GM13976 (cell line): ENCODE data around the gene NR6A1.

Source experiments
- DNase-seq: peaks from one replicate; pipeline ENCODE4 v3.0.0; 2012; ENCODE audit warnings: low spot score
- CTCF ChIP-seq: IDR thresholded peaks from 2 replicates; pipeline ENCODE4 v1.5.1; 2012; ENCODE audit warnings: borderline replicate concordance, mild to moderate bottlenecking; ENCODE audit not compliant: insufficient read depth; ENCODE audit errors: extremely low read depth, missing control alignments, control extremely low read depth
- in situ Hi-C: fragments of 300-500 bp; cut with MboI; formaldehyde crosslinking; loops from one replicate; pipeline ENCODE4 v1.12.0; 2022; ENCODE audit warnings: low sequenced_read_pairs, mixed read lengths, inconsistent platforms; ENCODE audit not compliant: unreplicated experiment

Gene NR6A1

DNA sequence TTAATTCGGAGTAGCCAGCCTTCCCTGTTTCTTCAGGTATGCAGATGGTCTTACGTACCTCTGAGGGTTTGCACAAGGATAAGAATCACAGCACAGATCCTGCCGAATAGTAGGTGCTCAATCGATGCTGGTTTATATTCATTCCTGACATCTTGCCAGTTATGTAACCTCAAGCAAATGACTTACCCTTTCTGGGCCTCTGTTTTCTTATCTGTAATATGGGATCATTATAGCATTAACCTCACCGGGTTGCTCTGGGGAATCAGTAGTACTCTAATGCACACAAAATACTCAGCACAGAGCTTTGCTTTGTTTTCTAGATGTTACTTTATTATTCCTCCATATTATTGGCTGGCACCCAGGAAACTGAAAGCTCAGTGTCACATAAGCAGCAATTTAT lies 256.2 kb downstream of the NR6A1 start:
- no peak for DNase-seq
- TF ChIP-seq CTCF, result no peak

GRCh38 chr9:124514125-124514524 lies 257.0 kb downstream of the NR6A1 start:
- no peak for TF ChIP-seq CTCF
- in situ Hi-C loops, result no loop called here
- no peak for DNase-seq

More for the DNA sequence above, 256.2 kb downstream of the NR6A1 start:
- in situ Hi-C loops, result no loop called here

- TF ChIP-seq CTCF, result no peak
- DNase-seq, result peak; percentile 27
- in situ Hi-C loops, result no loop called here
Observed at GRCh38 chr9:124513376-124513994, 257.6 kb downstream of the NR6A1 start.

DNA sequence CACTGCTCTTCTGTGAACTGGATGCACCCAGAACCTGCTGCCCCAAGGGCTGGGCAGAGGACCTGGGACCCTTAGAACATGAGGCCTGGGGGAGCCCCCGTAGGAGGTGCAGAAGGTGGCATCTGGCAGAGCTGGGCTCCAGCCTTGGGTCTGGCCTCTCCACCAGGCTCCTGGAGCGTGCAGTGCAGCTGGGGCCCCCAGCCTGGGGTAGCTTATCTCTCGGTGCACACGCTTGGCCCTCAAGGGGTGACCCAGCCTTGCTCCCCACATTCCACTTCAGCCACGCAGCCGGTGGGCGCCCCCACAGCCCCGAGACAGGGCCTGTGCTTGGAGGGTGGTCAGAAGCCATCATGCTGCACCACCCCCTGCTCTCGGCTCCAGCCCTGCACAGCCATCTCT lies 258.3 kb downstream of the NR6A1 start:
- in situ Hi-C loops, result no loop called here
- peak; percentile 29 for DNase-seq
- no peak for TF ChIP-seq CTCF

GRCh38 chr9:124511891-124512805 lies 259.0 kb downstream of the NR6A1 start:
- in situ Hi-C loops, result no loop called here
- no peak for TF ChIP-seq CTCF
- DNase-seq, result peak; percentile 43

DNA sequence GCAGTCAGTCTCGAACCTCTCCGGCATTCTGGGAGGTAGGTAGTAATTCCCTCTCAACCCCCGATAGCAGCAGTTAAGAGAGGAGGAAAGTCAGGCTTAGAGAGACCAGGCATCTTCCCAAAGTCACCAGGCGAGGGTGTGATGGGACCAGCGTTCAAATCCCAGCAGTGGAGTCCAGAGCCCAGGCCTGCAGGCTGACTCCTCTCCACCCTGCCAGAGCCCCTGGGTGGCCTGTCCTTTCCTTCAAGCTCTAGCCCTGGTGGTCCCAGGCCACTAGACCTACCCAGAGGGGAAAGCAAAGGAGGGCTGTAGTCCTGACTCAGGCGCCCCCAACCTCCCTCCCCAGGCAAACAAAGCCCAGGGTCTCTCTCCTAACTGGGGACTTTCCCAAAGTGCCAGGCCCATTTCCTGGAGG lies 259.7 kb downstream of the NR6A1 start:
- in situ Hi-C loops, result no loop called here
- peak; percentile 37 for DNase-seq
- TF ChIP-seq CTCF, result no peak
